Keratinocyte (primary cell): ENCODE results near the gene RCAN3.

Source experiments
- CTCF ChIP-seq, 3 experiments: IDR thresholded peaks in 1 of 3; conservative IDR thresholded peaks in 1 of 3; optimal IDR thresholded peaks in 1 of 3; 2 replicates in 2 of 3; 3 replicates in 1 of 3; pipeline versions ENCODE3 to v1.5.1; 2011; ENCODE audit warnings: low read length in 3 of 3, mild to moderate bottlenecking in 3 of 3, moderate library complexity in 2 of 3, control low read depth in 1 of 3, inconsistent platforms in 1 of 3; ENCODE audit not compliant: insufficient read depth in 2 of 3; ENCODE audit errors: extremely low read depth in 1 of 3
- EZH2 ChIP-seq: IDR thresholded peaks from one replicate; pipeline ENCODE4 v1.6.1; 2012; ENCODE audit warnings: inconsistent platforms, mild to moderate bottlenecking, low read length, moderate library complexity

DNA sequence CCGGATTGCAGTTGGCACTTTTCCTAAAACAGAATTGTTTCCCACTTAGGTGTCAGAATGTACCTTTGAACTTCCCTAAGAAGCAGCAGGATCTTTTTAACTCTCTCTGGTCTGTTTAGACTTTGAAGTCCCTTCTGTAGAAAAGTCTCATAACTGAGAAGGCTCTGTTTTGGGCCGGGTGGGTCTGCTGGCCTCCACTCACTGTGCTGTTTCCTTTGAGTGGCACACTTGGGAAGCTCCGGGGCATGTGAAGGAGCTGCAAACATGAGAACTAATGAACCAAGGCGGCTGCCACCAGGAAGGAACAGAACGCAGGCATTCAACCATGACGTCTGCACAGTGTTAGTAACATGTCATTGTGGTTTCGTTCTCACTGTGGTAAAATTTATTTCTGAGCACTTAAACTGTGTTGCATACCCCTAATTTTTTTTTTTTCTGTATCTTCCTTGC, 33.8 kb downstream of the RCAN3 start:
- no peak for TF ChIP-seq CTCF (optimal IDR thresholded peaks at IDR 0.05 in 1 of 3, IDR thresholded peaks at IDR 0.05 in 1 of 3, conservative IDR thresholded peaks at IDR 0.05 in 1 of 3; ENCODE audit: extremely low read depth in 1 of 3, insufficient read depth in 2 of 3, low read length in 3 of 3)
- no peak for TF ChIP-seq EZH2
